Right hindlimb (tissue), 1 donor: ENCODE data around the gene MRPL49.

Experiments used
- DNase-seq: peaks from one replicate; pipeline ENCODE4 v3.0.0-alpha.2; 2018

The MRPL49 gene

GRCh38 chr11:65121865-65122696, at the start of gene MRPL49, which contains the start of gene FAU:
Gene MRPL49, plus strand, starts transcription at chr11:65122321. Its CDS starts 26 bp downstream, at chr11:65122347.
Gene FAU, minus strand, starts transcription at chr11:65122134. Its CDS starts 321 bp downstream, at chr11:65121813.
- peak; percentile 98 for DNase-seq

- DNase-seq, result no peak
These were observed 49.5 kb upstream of the MRPL49 start for GRCh38 chr11:65072631-65072966.

- no peak for DNase-seq
These were observed 44.7 kb upstream of the MRPL49 start for GRCh38 chr11:65077451-65077850.

GRCh38 chr11:65078151-65078550, 44.0 kb upstream of the MRPL49 start:
- DNase-seq, result no peak

- DNase-seq, result no peak
These were observed 43.3 kb upstream of the MRPL49 start for GRCh38 chr11:65078786-65079342.

GRCh38 chr11:65083134-65083833, 38.8 kb upstream of the MRPL49 start:
- DNase-seq, result no peak

GRCh38 chr11:65083834-65084597, 38.1 kb upstream of the MRPL49 start, which contains the start of the genes CDCA5 and ZFPL1:
Gene CDCA5, minus strand, starts transcription at chr11:65084040. Its CDS starts 62 bp downstream, at chr11:65083978.
Gene ZFPL1, plus strand, starts transcription at chr11:65084222. Its CDS starts 477 bp downstream, at chr11:65084699.
- DNase-seq, result peak; percentile 97

- DNase-seq, result no peak
These were observed 37.3 kb upstream of the MRPL49 start for GRCh38 chr11:65084598-65085375.

- DNase-seq, result no peak
These were observed 36.7 kb upstream of the MRPL49 start for GRCh38 chr11:65085446-65085845.

- DNase-seq, result no peak
These were observed 35.3 kb upstream of the MRPL49 start for GRCh38 chr11:65086809-65087208.

GRCh38 chr11:65087216-65087615, 34.9 kb upstream of the MRPL49 start:
- DNase-seq, result no peak

- DNase-seq, result no peak
These were observed 34.3 kb upstream of the MRPL49 start for GRCh38 chr11:65087827-65088226.

- DNase-seq, result no peak
These were observed 32.5 kb upstream of the MRPL49 start for GRCh38 chr11:65089621-65090020.

- DNase-seq, result no peak
These were observed 31.5 kb upstream of the MRPL49 start for GRCh38 chr11:65090628-65091027.

GRCh38 chr11:65095427-65095826, 26.7 kb upstream of the MRPL49 start:
- no peak for DNase-seq

GRCh38 chr11:65095974-65096806, 25.9 kb upstream of the MRPL49 start, which contains the start of gene VPS51:
Gene VPS51, plus strand, starts transcription at chr11:65096214. Its CDS starts 37 bp downstream, at chr11:65096251.
- DNase-seq, result peak; percentile 89

- no peak for DNase-seq
These were observed 25.2 kb upstream of the MRPL49 start for GRCh38 chr11:65096926-65097325.

- no peak for DNase-seq
These were observed 21.3 kb upstream of the MRPL49 start for GRCh38 chr11:65100674-65101350.

- DNase-seq, result no peak
These were observed 19.7 kb upstream of the MRPL49 start for GRCh38 chr11:65102142-65103095.
